ENCODE data around the gene FRMD1.

- TF ChIP-seq POLR2A (IDR thresholded peaks at IDR 0.05; ENCODE audit: low read length) (no peak), GATA1 (IDR thresholded peaks at IDR 0.05; ENCODE audit: low read depth, low read length) (no peak)
Observed at GRCh38 chr6:168025831-168026710, 52.9 kb downstream of the FRMD1 start.
